VCaP (cell line): ENCODE data around the gene WWTR1.

Source experiments
- H3K27ac ChIP-seq: fragments of 450-650 bp; 2 replicates; pipeline ENCODE4 v1.5.1; 2017
- TF ChIP-seq, protein P1 (sequence below): fragments of 450-650 bp; conservative IDR thresholded peaks from 2 replicates; pipeline ENCODE4 v1.5.1; 2017; ENCODE audit warnings: mild to moderate bottlenecking, moderate library complexity

WWTR1 gene

DNA sequence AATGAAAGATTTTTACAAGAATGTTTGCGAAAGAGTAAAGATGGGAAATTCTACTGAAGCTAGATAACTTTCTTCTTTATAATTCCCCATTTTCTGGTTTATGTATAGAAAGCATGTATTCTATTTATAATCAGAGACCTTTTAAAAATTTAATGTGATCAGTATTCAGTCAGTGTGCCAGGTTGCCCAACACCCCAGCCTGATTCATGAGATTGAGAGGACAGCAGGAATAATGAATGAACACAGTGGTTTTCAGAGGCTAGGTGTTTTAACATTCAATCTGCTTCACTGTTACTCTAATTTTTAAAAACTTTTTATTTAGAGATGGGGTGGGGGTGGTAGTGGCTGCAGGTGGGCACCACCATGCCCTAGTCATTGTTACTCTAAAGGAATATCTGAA is 4.7 kb downstream of the WWTR1 start:
- H3K27ac ChIP-seq: no peak overlapping the region
- TF ChIP-seq, protein P1, sequence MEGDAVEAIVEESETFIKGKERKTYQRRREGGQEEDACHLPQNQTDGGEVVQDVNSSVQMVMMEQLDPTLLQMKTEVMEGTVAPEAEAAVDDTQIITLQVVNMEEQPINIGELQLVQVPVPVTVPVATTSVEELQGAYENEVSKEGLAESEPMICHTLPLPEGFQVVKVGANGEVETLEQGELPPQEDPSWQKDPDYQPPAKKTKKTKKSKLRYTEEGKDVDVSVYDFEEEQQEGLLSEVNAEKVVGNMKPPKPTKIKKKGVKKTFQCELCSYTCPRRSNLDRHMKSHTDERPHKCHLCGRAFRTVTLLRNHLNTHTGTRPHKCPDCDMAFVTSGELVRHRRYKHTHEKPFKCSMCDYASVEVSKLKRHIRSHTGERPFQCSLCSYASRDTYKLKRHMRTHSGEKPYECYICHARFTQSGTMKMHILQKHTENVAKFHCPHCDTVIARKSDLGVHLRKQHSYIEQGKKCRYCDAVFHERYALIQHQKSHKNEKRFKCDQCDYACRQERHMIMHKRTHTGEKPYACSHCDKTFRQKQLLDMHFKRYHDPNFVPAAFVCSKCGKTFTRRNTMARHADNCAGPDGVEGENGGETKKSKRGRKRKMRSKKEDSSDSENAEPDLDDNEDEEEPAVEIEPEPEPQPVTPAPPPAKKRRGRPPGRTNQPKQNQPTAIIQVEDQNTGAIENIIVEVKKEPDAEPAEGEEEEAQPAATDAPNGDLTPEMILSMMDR: no peak

DNA sequence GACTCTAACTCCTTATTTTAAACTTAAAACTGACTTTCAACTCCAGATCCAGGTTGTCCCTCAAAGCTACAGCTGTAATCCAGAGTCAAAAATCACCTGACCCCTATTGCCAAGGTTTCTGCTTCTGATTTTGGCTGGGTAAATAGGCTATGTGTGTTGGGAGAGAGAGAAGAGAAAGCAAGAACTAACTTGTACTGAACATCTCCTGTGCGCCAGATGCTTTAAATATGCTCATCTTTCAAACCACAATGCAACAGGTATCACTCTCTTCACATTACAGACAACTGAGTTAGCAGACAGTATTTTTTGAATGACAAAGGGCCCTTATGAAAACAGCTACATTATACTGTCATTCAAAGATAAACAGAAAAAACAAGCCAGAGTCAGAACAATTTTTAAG is 7.0 kb downstream of the WWTR1 start:
- TF ChIP-seq, protein P1: no peak
- no peak overlapping the region for H3K27ac ChIP-seq

DNA sequence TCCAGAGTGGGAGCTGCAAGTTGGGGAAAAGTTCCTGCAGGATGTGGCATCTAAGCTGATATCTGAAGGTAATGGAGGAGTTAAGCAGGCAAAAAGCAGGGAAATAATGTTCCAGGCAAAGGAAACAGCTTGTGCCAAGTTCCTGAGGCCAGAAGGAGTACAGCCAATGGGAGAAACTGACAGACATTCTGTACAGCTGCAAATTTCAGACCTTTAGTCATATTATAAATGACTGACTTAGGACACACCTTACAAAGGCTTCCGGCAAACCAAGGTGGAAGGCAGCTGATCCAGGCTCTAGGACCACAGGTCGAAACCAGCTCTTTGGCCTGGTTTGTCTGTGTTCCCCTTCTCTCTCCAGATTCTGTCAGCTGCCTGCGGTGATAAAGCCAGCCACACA is 9.3 kb downstream of the WWTR1 start:
- TF ChIP-seq, protein P1: no peak
- no peak overlapping the region for H3K27ac ChIP-seq

DNA sequence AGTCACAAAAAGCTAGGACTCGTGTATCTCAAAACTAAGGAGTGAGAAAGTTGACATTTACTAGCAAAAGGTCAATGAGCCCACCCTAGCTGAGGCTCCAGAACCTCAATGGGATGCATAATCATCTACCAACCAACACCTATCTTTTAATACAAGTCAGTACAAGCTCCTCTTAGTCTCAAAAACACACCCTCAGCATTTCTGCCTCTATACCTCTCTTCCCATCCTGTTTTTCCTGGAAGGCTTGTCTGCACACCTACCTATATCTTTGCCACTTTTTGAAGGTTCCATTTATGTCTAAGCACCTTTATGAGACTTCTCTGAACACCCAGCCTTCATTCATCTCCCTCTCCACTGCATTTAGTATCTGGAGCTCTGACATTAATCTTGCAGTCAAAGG is 10.0 kb downstream of the WWTR1 start:
- no peak overlapping the region for H3K27ac ChIP-seq
- TF ChIP-seq, protein P1: no peak

DNA sequence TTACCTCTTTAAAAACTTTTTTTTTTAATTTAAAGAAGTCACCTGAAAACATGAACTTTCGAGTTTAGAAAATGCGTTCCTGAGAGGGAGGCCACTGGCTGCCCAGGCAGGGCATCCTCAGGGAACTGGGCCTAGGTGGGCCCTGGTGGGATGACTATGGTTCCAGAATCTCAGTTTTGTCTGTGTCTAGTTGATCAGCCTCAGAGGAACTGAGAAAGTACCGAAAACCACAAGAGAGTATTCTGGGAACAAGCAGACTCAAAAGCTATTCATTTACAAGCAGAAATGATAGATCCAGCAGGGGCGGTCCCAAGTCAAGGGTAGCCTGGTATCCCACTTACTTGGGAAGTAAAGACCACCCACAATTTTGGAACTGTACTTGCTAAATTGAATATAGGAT is 10.5 kb downstream of the WWTR1 start:
- no peak overlapping the region for H3K27ac ChIP-seq
- TF ChIP-seq, protein P1: no peak

DNA sequence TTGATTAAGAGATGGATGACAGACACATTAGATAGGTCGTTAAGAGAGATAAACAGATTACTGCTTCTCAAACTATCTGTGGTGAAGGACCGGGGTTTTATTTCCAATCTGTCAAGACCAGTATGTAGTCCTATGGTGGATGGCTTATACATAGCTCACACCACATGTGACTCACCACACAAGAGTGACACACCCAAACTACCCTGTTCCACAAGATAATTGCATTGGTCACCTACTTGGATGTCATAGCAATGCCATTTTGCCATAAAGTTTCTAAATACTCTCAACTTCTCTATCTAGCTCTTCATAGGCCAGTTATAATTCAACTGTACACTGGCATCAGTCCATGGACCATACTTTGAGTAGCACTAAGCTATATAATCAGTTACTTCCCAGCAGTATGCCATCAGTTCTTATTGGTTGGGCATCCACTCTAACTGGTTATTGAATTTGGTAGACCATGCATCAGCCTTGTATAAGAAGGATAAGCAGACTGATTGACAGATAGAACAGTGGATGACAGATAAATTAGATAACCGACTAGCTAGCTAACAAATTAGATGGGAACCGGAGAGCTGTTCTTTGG is 11.6 kb downstream of the WWTR1 start:
- H3K27ac ChIP-seq: no peak overlapping the region
- TF ChIP-seq, protein P1: no peak

DNA sequence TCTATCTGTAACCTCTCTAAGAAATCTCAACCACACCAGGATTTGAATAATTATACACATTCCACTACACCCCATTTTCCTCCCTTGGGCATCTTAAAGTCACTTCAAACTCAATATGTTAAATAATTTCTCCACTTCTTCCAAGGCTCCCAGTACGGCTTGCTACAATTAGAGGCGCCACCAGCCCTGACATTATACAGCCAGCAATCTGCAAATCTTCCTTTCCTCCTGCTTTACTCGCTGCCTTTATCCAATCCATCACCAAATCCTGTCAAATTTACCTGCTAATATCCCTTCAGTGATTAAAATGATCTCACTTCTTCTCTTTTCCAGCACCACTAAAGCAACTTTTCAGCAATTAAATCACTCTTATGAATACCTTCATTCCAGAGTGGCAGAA is 13.9 kb downstream of the WWTR1 start:
- peak overlapping the region; percentile 66 for H3K27ac ChIP-seq
- TF ChIP-seq, protein P1: no peak
